NT2/D1 (cell line): ENCODE measurements around the gene EPHA3.

ENCODE experiments used
- DNase-seq: peaks from one replicate; pipeline ENCODE4 v3.0.0-alpha.2; 2011; ENCODE audit warnings: low read depth, low spot score
- H3K27me3 ChIP-seq: 2 replicates; pipeline ENCODE4 v1.6.0; 2011; ENCODE audit warnings: mild to moderate bottlenecking; ENCODE audit not compliant: insufficient read length, insufficient read depth
- H3K36me3 ChIP-seq: 2 replicates; pipeline ENCODE4 v1.6.1; 2011; ENCODE audit warnings: mild to moderate bottlenecking, low read length, mixed read lengths; ENCODE audit not compliant: insufficient read depth, insufficient read length
- H3K4me1 ChIP-seq: 2 replicates; pipeline ENCODE4 v1.5.1; 2011; ENCODE audit not compliant: insufficient read depth, insufficient read length
- H3K4me3 ChIP-seq: 2 replicates; pipeline ENCODE4 v1.5.1; 2011; ENCODE audit warnings: low read depth; ENCODE audit not compliant: insufficient read length
- H3K9ac ChIP-seq: 2 replicates; pipeline ENCODE4 v1.6.0; 2011; ENCODE audit warnings: low read depth; ENCODE audit not compliant: insufficient read length
- H3K9me3 ChIP-seq: 2 replicates; pipeline ENCODE4 v1.5.1; 2011; ENCODE audit warnings: mild to moderate bottlenecking, low read length; ENCODE audit not compliant: insufficient read depth
- SUZ12 ChIP-seq: IDR thresholded peaks from 2 replicates; pipeline ENCODE4 v1.6.1; 2011; ENCODE audit not compliant: insufficient read length, insufficient read depth; ENCODE audit errors: extremely low read depth
- YY1 ChIP-seq: IDR thresholded peaks from 2 replicates; pipeline ENCODE4 v1.6.1; 2011; ENCODE audit not compliant: insufficient read length, insufficient read depth
- ZNF274 ChIP-seq: IDR thresholded peaks from 2 replicates; pipeline ENCODE4 v1.6.1; 2011; ENCODE audit warnings: mild to moderate bottlenecking, low read depth, low read length

EPHA3 gene

GRCh38 chr3:89373434-89373833 lies 266.0 kb downstream of the EPHA3 start:
- no peak for DNase-seq
- Histone ChIP-seq H3K4me3 (no peak overlapping the region), H3K9ac (no peak overlapping the region), H3K27me3 (no peaks in the 10 kb centered on the region), H3K36me3 (no peaks in the 10 kb centered on the region), H3K4me1 (no peaks in the 10 kb centered on the region), H3K9me3 (no peaks in the 10 kb centered on the region)
- TF ChIP-seq ZNF274 (no peak), YY1 (no peak), SUZ12 (no peak)

DNA sequence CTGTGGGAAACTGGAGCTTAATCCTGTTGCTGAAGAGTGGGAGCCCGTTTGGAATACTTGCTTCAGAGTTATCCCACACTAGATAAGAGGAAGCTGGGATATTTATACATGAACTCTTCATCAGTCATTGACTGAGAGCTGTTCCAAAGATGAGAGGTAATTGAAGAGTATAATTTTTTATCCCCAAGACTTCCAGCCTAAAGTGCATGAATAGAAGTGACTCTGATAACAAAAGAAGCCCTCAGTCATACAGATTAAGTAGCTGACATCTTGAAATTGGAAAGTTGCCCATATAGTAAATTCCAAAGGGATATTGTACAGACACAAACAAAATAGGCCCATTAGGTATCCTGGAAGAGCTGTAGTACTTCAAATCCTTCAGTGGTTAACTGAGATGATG lies 268.0 kb downstream of the EPHA3 start:
- Histone ChIP-seq H3K9me3 (no peaks in the 10 kb centered on the region), H3K9ac (no peak overlapping the region), H3K36me3 (no peaks in the 10 kb centered on the region), H3K4me3 (no peak overlapping the region), H3K27me3 (no peaks in the 10 kb centered on the region), H3K4me1 (no peaks in the 10 kb centered on the region)
- TF ChIP-seq ZNF274 = no peak
- no peak for TF ChIP-seq SUZ12
- no peak for TF ChIP-seq YY1
- DNase-seq = no peak

- H3K9ac ChIP-seq = no peak overlapping the region
- no peaks in the 10 kb centered on the region for H3K9me3 ChIP-seq
- no peak for TF ChIP-seq ZNF274
- no peak for TF ChIP-seq YY1
- no peak for TF ChIP-seq SUZ12
- no peak for DNase-seq
- no peak overlapping the region for H3K4me3 ChIP-seq
- no peaks in the 10 kb centered on the region for H3K4me1 ChIP-seq
- no peaks in the 10 kb centered on the region for H3K27me3 ChIP-seq
- no peaks in the 10 kb centered on the region for H3K36me3 ChIP-seq
These were observed 272.6 kb downstream of the EPHA3 start for GRCh38 chr3:89380016-89380415.

DNA sequence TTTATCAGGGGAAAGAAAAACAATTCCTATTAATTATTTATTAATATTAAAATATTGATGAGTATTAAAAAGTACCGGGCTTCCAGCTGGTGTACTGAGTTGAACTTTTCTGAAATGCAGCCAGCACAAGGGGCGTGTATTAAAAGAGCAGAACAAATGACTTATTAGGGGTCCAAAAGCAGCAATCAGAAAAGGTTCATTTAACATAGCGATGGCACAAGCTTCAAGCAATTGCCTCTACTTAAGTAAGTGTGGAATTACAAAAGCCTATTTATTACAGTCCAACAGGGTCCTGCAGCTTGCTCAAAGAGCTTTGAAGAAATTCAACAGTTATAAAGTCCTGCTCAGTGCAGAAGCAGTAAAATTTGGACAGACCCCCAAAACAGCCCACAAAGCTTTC lies 285.6 kb downstream of the EPHA3 start:
- no peaks in the 10 kb centered on the region for H3K9me3 ChIP-seq
- H3K36me3 ChIP-seq = no peaks in the 10 kb centered on the region
- H3K4me3 ChIP-seq = no peak overlapping the region
- H3K4me1 ChIP-seq = no peaks in the 10 kb centered on the region
- no peak overlapping the region for H3K9ac ChIP-seq
- DNase-seq = no peak
- TF ChIP-seq ZNF274 (no peak), YY1 (no peak), SUZ12 (no peak)
- no peaks in the 10 kb centered on the region for H3K27me3 ChIP-seq

GRCh38 chr3:89395456-89395855 lies 288.0 kb downstream of the EPHA3 start:
- no peak for DNase-seq
- no peaks in the 10 kb centered on the region for H3K9me3 ChIP-seq
- no peaks in the 10 kb centered on the region for H3K27me3 ChIP-seq
- no peaks in the 10 kb centered on the region for H3K4me1 ChIP-seq
- no peak overlapping the region for H3K9ac ChIP-seq
- TF ChIP-seq ZNF274 (no peak), SUZ12 (no peak)
- no peak overlapping the region for H3K4me3 ChIP-seq
- H3K36me3 ChIP-seq = no peaks in the 10 kb centered on the region

DNA sequence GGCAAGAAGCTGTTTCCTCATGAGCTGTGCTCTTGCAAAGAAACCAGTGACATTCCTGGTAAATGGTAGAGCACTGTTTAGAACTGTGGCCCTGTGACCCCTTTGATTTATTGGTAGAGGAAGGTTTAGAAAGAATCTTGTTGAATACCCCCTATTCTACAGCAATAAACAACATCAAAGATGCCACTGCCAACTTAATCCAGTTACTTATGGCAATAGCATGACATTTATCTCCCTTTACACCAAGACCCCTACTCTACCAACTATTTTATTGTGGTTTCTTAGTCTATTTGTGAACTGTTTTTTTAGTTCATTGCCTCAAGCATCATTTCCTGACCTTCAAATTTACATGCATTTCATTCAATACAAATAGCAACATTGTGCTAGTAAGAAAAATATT lies 288.6 kb downstream of the EPHA3 start:
- no peaks in the 10 kb centered on the region for H3K9me3 ChIP-seq
- no peak for TF ChIP-seq YY1
- no peak for TF ChIP-seq SUZ12
- TF ChIP-seq ZNF274 = no peak
- DNase-seq = no peak
- H3K9ac ChIP-seq = no peak overlapping the region
- H3K36me3 ChIP-seq = no peaks in the 10 kb centered on the region
- no peak overlapping the region for H3K4me3 ChIP-seq
- no peaks in the 10 kb centered on the region for H3K4me1 ChIP-seq
- no peaks in the 10 kb centered on the region for H3K27me3 ChIP-seq

DNA sequence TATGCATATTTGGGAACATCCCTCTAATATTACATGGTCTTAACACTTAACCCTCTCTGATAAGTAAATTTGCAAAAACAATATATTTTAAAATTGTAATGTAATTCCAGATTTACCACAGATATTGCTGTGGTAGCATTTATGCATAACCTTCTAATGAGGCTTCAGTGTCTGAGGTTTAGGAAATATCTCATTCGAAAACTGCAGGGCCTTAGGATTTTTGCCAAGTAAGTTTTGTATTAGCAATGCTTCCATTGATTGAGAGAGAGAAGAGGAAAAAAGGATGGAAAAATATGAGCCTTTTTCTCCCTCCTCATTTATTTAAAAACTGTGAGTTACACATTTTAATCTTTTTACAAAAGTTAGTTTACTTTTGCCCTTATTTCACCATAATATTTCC lies 294.6 kb downstream of the EPHA3 start:
- Histone ChIP-seq H3K9me3 (no peaks in the 10 kb centered on the region), H3K4me1 (peaks cover 2% of the 10 kb centered on the region), H3K9ac (no peak overlapping the region), H3K27me3 (no peaks in the 10 kb centered on the region), H3K4me3 (no peak overlapping the region), H3K36me3 (no peaks in the 10 kb centered on the region)
- TF ChIP-seq SUZ12 = no peak
- no peak for TF ChIP-seq ZNF274
- TF ChIP-seq YY1 = no peak
- DNase-seq = no peak

DNA sequence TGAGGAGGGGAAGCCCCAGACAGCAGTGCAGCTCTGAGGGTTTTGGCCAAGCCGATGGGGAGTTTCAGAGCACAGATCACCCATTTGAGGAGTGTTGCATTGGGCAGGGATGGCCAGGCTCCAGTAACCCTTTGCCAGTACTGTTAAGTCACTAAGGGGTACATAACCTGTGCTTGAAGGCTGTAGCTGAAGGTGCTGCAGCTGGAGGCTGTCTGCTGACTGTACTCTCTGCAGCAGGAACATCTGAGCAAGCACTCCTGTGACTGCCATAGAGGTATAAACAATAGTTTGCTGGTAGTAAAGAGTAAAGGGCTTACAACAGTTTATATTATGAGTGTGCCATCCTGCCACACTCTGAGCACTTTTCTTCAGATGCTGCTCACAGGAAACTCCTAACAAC lies 297.8 kb downstream of the EPHA3 start:
- no peaks in the 10 kb centered on the region for H3K27me3 ChIP-seq
- no peak for TF ChIP-seq ZNF274
- no peak for TF ChIP-seq SUZ12
- no peak for TF ChIP-seq YY1
- no peak for DNase-seq
- no peaks in the 10 kb centered on the region for H3K9me3 ChIP-seq
- no peaks in the 10 kb centered on the region for H3K36me3 ChIP-seq
- no peak overlapping the region for H3K4me3 ChIP-seq
- H3K9ac ChIP-seq = no peak overlapping the region
- H3K4me1 ChIP-seq = peaks cover 2% of the 10 kb centered on the region
